WI38 (cell line): ENCODE data around the gene HGF.

Experiments
- H3K4me3 ChIP-seq: 2 replicates; pipeline ENCODE4 v1.5.1; 2011; ENCODE audit warnings: low read depth, mild to moderate bottlenecking, control low read depth, low read length
- TF ChIP-seq, protein P1 (sequence below): IDR thresholded peaks from 2 replicates; pipeline ENCODE4 v1.5.1; 2012; ENCODE audit warnings: low read depth, mild to moderate bottlenecking, control low read depth, low read length

The HGF gene

DNA sequence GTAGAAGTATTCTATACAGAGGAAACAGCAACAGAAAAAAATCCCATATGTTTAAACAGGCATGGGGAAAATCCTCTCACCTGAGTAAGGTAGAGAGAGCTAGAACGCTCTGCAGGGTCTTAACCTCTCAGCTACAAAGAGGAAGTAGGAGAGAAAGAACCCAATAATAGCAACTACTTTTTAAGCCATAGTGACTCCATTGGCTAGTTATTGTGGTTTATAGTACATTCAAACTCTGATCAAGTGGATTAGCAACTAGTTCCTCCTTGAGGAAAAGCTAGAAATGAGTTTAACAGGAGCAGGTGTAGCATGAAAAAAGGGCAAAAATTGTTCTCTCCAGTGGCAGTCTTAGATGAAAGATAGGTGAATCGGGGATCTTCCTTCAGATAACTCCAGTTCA lies 89.7 kb downstream of the HGF start:
- TF ChIP-seq, protein P1, sequence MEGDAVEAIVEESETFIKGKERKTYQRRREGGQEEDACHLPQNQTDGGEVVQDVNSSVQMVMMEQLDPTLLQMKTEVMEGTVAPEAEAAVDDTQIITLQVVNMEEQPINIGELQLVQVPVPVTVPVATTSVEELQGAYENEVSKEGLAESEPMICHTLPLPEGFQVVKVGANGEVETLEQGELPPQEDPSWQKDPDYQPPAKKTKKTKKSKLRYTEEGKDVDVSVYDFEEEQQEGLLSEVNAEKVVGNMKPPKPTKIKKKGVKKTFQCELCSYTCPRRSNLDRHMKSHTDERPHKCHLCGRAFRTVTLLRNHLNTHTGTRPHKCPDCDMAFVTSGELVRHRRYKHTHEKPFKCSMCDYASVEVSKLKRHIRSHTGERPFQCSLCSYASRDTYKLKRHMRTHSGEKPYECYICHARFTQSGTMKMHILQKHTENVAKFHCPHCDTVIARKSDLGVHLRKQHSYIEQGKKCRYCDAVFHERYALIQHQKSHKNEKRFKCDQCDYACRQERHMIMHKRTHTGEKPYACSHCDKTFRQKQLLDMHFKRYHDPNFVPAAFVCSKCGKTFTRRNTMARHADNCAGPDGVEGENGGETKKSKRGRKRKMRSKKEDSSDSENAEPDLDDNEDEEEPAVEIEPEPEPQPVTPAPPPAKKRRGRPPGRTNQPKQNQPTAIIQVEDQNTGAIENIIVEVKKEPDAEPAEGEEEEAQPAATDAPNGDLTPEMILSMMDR: no peak
- H3K4me3 ChIP-seq: no peak overlapping the region

- TF ChIP-seq, protein P1: no peak
Measured at GRCh38 chr7:81676813-81677212, 93.0 kb downstream of the HGF start.

GRCh38 chr7:81676105-81676811 lies 93.6 kb downstream of the HGF start:
- no peak overlapping the region for H3K4me3 ChIP-seq
- TF ChIP-seq, protein P1: no peak

More at GRCh38 chr7:81676813-81677212, 93.0 kb downstream of the HGF start:
- no peak overlapping the region for H3K4me3 ChIP-seq

- no peak overlapping the region for H3K4me3 ChIP-seq
- TF ChIP-seq, protein P1: no peak
Measured at GRCh38 chr7:81674431-81674830, 95.4 kb downstream of the HGF start.

GRCh38 chr7:81672872-81673271 lies 97.0 kb downstream of the HGF start:
- no peak overlapping the region for H3K4me3 ChIP-seq
- TF ChIP-seq, protein P1: no peak

- no peak overlapping the region for H3K4me3 ChIP-seq
- TF ChIP-seq, protein P1: no peak
Measured at GRCh38 chr7:81669476-81670105, 100.3 kb downstream of the HGF start.

DNA sequence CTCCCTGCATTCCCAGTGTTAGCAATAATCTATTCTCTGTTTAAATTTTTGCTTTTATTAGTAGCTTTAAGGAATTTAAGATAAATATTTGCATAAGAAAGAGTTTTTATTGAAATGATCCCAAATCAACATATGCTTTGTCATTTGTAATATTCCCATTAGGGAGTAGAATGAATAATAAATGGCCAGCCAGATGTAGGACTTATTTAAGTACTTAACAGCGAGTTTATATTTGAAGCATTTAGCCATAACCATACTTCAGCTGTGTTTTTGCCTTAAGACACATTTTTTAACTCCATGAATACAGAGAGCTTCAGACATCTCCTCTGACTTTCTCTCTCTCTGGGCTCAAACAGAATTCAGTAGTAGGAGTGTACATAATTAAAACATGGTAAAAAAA lies 103.6 kb downstream of the HGF start:
- no peak overlapping the region for H3K4me3 ChIP-seq
- TF ChIP-seq, protein P1: no peak
